HG02938 (cell line): ENCODE measurements around the gene SLC43A3.
A peak's percentile ranks its signal among the peaks of the same experiment; 100 is the strongest.

Experiments
- ATAC-seq: cut with Tn5 transposase; IDR thresholded peaks from one replicate; pipeline ENCODE4 v1.9.1; 2021; ENCODE audit warnings: mild to moderate bottlenecking, moderate library complexity; ENCODE audit not compliant: unreplicated experiment

The SLC43A3 gene

GRCh38 chr11:57426929-57427726 is at the start of gene SLC43A3:
Gene SLC43A3 (minus strand): TSS chr11:57427121. CDS start chr11:57426172, 949 bp downstream.
- peak; percentile 38 for ATAC-seq

DNA sequence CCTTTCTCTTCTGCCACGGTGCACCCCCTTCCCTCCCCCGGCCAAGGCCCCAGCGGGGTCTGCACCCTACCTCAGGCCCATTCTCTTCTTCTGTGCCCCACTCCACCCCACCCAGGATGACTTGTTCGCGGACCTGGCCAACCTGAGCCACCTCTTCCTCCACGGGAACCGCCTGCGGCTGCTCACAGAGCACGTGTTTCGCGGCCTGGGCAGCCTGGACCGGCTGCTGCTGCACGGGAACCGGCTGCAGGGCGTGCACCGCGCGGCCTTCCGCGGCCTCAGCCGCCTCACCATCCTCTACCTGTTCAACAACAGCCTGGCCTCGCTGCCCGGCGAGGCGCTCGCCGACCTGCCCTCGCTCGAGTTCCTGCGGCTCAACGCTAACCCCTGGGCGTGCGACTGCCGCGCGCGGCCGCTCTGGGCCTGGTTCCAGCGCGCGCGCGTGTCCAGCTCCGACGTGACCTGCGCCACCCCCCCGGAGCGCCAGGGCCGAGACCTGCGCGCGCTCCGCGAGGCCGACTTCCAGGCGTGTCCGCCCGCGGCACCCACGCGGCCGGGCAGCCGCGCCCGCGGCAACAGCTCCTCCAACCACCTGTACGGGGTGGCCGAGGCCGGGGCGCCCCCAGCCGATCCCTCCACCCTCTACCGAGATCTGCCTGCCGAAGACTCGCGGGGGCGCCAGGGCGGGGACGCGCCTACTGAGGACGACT is 49.3 kb upstream of the SLC43A3 start:
- peak; percentile 23 for ATAC-seq

- ATAC-seq: no peak
These were observed 48.7 kb upstream of the SLC43A3 start for GRCh38 chr11:57475671-57476046.

- no peak for ATAC-seq
These were observed 48.3 kb upstream of the SLC43A3 start for GRCh38 chr11:57475191-57475590.

DNA sequence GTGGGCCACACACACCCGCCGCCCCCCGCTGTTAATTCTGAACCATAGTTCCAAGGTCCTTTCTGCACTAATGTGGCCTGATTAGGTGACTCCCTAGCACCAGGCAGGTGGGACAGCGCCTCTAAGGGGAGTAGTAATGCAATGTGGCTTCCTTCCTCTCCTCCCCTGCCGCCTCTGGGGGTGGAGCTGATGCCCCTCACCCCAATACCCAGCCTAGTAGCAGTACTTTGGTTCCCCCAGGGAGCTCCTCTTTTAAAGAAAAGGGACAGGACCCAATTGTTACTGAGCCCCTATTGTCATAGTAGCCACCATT is 47.8 kb upstream of the SLC43A3 start:
- no peak for ATAC-seq

DNA sequence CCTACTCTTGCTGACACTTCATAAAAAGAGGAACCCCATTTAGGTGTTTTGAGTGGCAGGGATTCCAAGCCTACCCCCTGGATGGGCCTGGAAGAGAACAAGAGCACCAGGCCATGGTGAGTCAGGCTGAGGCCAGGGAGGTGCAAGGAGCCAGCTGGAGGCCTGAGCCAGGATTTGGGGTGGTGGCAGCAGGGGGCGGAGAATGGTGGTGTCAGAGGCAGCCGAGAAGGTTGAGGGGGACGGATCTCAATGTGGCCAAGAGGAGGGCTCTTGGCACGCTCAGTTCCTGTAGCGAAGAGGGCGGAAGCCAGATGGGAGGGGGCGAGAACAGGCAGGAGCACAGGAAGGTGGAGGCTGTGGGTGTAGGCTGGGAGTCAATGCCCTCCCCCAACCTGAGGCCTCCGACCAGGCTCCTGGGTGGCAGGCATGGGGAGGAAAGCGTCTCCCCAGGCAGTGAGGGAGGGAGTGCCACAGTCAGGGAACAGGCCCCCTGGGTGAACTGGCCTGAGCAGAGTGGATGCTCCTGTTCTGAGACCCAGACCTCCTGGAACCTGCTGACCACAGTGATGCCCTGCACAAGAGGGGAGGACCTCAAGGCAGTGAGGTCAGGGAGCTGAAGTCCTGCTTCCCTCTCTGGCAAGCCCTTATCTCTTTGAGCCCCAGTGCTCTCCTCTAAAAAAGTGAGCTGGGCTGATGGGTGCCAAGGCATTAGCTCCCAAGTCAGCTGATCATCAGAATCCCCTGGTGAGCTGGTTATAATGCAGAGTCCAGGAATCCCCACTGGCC is 47.3 kb upstream of the SLC43A3 start:
- ATAC-seq: peak; percentile 48

- no peak for ATAC-seq
These were observed 46.4 kb upstream of the SLC43A3 start for GRCh38 chr11:57473285-57473841.

DNA sequence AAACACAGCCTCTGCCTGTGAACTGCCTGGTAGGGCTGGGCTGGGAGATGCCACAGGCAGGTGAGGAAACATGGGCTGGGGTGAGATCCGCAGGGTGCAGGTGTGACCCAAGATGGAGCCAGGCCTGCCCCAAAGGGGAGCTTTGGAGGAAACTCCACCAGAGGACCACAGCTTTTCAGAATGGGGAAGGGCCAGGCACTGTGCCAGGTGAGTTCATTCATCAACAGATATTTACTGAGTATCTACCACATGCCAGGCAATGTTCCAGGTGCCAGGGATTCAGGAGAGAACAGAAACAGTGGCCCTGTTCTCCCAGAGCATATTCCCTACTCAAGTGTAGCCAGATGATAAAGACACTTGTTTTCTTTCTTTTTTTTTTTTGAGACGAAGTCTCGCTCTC is 44.6 kb upstream of the SLC43A3 start:
- no peak for ATAC-seq

DNA sequence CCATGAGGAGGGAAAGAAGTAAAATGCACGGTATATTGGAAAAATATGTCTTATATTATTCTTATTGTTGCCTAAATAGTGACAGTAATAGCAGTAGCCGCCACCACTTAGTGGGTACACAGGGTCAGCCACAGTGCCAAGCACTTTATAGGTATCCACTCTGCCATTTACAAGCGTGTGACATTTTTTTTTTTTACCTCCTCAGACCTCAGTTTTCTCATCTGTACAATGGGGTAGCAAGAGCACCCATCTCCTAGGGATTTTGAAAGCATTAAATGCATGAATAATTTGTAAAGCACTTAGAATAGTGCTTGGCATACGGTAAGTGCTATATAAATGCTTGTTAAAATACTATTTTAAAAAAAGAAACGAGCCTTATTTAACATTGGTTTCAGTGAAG is 42.3 kb upstream of the SLC43A3 start:
- no peak for ATAC-seq

GRCh38 chr11:57468276-57468675 is 41.4 kb upstream of the SLC43A3 start:
- no peak for ATAC-seq

- no peak for ATAC-seq
These were observed 40.7 kb upstream of the SLC43A3 start for GRCh38 chr11:57467508-57468157.

DNA sequence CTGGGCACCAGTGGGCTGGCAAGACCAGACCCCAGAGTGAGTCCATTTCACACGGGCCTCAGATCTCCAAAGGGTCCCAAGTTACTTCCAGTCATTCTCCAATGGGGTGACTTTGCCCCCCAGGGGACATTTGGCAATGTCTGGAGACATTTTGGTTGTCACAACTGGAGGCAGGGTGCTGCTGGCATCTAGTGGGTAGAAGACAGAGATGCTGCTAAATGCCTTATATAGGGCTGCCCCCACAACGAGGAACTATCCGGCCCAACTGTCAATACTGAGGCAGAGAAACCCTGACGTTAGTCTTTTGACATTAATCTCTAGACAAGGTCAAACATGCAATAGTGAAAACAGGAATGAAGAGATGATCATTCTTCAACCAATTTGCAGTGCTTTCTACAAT is 39.8 kb upstream of the SLC43A3 start:
- no peak for ATAC-seq

DNA sequence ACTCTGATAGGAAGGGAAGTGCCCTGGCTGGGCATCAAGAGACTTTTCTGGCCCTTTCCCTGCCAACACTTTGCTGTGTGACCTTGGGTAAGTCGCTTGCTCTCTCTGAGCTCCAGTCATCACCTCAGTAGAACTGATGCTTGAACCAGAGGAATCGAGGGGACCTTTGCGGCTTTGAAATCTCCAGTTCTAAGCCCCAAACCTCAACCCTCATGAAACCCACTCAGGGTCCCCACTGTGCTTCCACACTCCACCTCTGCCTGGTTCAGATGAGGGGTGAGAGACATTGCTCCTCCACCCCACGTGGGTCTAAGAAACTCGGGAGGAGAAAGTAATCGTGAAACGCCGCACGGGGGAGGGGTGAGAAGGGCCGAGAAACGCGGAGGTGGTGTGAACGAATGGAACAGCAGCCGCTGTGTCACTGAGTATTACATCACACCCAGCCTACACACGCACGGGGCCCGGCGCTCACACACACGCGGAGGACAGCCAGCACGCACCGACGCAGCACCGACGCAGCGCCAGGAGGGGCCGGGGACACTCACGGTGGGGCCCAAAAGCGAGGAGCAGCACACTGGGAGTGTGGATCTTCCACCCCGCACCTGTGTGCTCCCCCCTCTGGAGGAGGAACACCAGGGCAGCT is 37.7 kb upstream of the SLC43A3 start:
- ATAC-seq: no peak

DNA sequence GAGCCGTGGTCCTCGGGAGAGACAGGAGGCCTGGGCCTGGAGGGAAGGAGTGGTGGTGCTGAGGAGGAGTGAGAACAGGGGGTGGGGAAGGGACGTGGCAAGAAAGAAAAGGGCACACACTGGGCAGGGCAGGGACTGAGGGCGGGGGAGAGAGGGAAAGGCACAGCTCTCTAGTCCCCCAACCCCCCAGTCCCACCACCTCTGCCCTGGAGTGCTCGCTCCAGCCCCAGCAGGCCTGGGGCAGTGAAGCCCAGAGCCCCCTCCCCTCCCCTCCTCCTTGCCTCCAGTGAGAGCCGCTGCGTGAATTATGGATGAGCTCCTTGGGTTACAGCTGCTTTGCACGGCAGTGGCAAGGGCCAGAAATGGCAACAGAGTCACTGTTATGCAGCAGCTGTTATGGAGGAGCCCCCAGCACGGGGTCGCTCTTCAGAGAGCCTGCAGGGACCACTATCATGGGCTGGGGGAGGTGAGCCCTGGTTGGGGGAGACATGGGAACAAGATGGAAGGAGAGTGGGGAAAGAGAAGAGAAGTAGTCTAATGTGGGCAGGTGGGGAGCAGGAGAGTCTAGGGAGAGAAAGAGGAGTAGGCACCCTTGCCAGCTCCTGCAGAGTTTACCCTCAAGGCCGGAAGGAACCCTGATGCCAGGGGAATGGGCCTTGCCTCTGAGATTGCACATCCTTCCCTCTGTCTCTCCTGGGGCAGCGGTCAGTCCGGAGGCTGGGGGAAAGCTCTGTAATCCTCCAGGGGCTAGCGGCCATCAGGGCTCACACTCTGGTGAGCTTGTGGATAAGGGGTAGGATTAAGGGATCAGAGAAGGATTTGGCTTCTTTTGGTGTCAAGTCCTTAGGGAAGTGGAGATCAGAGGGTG is 37.0 kb upstream of the SLC43A3 start:
- ATAC-seq: no peak

DNA sequence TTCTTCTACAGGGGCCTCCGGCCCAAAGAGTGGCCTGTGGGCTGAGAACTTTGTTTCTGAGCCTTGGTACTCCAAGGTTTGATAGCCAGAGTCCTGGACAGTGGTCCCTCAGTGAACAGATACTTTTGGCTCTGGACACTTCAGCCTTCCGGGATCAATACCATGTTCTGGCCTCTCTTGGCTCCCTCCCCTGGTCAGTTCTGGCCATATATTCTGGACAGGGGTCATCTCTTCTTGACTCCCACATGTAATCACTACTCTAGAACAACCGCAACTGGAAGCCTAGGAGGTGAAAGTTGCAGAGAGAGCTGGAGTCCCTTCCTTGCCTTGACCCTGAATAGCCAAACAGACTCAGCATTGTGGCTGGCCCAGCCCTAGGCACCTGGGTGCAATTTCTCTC is 35.7 kb upstream of the SLC43A3 start:
- ATAC-seq: no peak

DNA sequence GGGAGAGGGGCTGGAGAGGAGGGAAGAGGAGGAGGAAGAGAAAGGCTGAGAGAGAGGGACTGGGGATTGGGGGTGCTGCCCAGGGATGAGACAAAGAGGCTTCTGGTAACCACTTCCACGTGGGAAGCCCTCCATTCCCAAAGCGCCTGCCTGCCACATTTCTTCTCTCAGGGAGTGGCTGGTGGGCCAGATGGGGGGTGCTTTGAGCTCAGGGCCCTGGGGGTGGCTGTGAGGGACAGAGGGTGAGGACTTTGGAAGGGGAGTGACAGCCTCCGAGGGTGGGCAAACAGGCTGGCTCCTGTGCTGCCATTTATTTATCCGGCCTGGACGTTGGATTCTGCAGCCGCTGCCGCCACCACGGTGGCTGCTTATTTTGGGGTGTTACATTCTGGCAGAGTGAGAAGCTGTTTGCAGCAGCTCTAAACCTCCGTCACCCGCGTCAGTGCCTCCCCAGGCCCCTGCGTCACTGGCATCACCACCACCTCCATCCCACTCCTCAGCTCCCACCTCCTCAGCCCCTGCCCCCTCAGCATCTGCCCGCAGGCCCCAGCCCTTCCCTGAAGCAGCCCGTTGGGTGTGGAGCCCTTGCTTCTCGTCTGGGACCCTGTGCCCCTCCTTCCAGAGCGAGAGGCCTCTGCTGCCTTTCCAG is 35.0 kb upstream of the SLC43A3 start:
- ATAC-seq: no peak

GRCh38 chr11:57460758-57461749 is 34.1 kb upstream of the SLC43A3 start:
- ATAC-seq: no peak
